Type B pancreatic cell (in vitro differentiated cells): Measurements from ENCODE around the gene TP53INP2. TPM values are rescaled to one million over a fixed set of nuclear protein-coding genes. Genes with fewer than 3 reads are reported as not detected.
"Not testable (repeated sequence)": the region's sequence is repeated elsewhere in the genome, so short reads cannot be mapped to it uniquely, and the experiment has no call there.

ENCODE experiments used
- DNase-seq: peaks from one replicate; pipeline ENCODE4 v3.0.0; 2021; ENCODE audit warnings: mixed read lengths; ENCODE audit not compliant: unreplicated experiment; ENCODE audit errors: extremely low spot score
- H3K27ac Mint-ChIP-seq: 2 replicates; pipeline ENCODE4 v1.8.0; 2021; ENCODE audit warnings: mild to moderate bottlenecking, mixed read lengths
- H3K27me3 Mint-ChIP-seq: 2 replicates; pipeline ENCODE4 v1.8.0; 2021; ENCODE audit warnings: mixed read lengths
- H3K36me3 Mint-ChIP-seq: 2 replicates; pipeline ENCODE4 v1.8.0; 2021; ENCODE audit warnings: mixed read lengths
- H3K4me1 Mint-ChIP-seq: one replicate; pipeline ENCODE4 v1.8.0; 2021; ENCODE audit warnings: mixed read lengths; ENCODE audit not compliant: unreplicated experiment
- H3K4me3 Mint-ChIP-seq: 2 replicates; pipeline ENCODE4 v1.8.0; 2021; ENCODE audit warnings: mild to moderate bottlenecking, mixed read lengths
- H3K9me3 Mint-ChIP-seq: 2 replicates; pipeline ENCODE4 v1.8.0; 2021; ENCODE audit warnings: mixed read lengths
- total RNA-seq: library from RNA; stranded (reverse); gene quantifications from 2 replicates; pipeline ENCODE4 v1.2.1, GENCODE V29; 2021; ENCODE audit warnings: low replicate concordance
- TF ChIP-seq, protein P1 (sequence below): fragments of 200-600 bp; sonication (generic); conservative IDR thresholded peaks from 2 replicates; pipeline ENCODE4 v1.5.0; 2021; ENCODE audit warnings: antibody characterized with exemption, mild to moderate bottlenecking

Gene TP53INP2
- total RNA-seq, 1 donor from 2014 or later, result 39.6 TPM

DNA sequence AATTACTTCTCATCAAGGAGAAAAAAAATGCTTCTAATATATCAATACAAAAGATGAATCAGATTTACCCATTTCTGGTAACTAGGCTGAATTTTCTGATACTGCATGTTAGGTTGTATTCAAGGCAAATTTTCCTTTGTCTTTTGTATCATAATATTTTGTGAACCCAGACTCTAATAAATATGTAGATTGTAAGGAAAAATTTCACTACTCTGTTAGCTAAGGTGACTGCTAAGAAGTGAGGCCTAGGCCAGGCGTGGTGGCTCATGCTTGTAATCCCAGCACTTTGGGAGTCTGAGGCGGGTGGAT is 12.7 kb downstream of the TP53INP2 start:
- peaks cover 51% of the 10 kb centered on the region for H3K36me3 Mint-ChIP-seq
- no peaks in the 10 kb centered on the region for H3K9me3 Mint-ChIP-seq
- H3K4me3 Mint-ChIP-seq, result no peak overlapping the region
- H3K27me3 Mint-ChIP-seq, result no peaks in the 10 kb centered on the region
- TF ChIP-seq, protein P1, sequence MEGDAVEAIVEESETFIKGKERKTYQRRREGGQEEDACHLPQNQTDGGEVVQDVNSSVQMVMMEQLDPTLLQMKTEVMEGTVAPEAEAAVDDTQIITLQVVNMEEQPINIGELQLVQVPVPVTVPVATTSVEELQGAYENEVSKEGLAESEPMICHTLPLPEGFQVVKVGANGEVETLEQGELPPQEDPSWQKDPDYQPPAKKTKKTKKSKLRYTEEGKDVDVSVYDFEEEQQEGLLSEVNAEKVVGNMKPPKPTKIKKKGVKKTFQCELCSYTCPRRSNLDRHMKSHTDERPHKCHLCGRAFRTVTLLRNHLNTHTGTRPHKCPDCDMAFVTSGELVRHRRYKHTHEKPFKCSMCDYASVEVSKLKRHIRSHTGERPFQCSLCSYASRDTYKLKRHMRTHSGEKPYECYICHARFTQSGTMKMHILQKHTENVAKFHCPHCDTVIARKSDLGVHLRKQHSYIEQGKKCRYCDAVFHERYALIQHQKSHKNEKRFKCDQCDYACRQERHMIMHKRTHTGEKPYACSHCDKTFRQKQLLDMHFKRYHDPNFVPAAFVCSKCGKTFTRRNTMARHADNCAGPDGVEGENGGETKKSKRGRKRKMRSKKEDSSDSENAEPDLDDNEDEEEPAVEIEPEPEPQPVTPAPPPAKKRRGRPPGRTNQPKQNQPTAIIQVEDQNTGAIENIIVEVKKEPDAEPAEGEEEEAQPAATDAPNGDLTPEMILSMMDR, result no peak
- no peak for DNase-seq
- H3K27ac Mint-ChIP-seq, result no peak overlapping the region
- peaks cover 9% of the 10 kb centered on the region for H3K4me1 Mint-ChIP-seq

DNA sequence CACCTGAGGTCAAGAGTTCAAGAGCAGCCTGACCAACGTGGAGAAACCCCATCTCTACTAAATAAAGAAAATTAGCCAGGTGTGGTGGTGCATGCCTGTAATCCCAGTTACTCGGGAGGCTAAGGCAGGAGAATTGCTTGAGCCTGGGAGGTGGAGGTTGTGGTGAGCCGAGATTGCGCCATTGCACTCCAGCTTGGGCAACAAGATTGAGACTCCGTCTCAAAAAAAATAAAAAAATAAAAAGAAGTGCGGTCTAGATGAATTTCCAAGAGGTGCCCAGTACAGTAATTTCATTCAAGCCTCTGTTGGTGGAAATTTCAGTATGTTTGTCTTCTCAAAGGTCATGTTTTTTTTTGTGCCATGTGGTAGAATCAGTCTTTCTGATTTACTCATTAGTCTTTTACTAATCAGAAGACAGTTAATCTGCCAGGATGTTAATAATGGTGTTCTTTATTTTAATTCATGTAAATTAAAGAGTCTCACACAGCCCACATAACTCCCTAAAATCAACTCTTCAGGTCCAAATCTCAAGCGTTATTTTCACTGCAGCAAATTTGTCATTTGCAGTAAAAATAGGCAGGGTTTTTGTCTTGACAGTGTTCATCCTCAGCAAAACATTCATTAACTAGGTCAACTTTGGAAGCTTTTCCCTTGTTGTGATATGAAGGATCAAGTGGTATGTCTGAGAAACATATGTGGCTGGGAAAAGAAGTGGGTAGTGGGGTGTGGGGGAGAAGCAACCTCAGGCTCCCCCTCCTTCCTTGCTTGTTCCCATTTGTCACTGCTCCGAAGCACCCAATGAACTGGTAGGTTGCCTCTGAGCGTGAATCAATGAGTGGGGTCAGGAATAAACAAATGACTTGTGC is 13.3 kb downstream of the TP53INP2 start:
- H3K9me3 Mint-ChIP-seq, result no peaks in the 10 kb centered on the region
- TF ChIP-seq, protein P1, result no peak
- no peak overlapping the region for H3K27ac Mint-ChIP-seq
- H3K4me3 Mint-ChIP-seq, result no peak overlapping the region
- H3K4me1 Mint-ChIP-seq, result peaks cover 9% of the 10 kb centered on the region
- peaks cover 46% of the 10 kb centered on the region for H3K36me3 Mint-ChIP-seq
- no peaks in the 10 kb centered on the region for H3K27me3 Mint-ChIP-seq
- no peak for DNase-seq

DNA sequence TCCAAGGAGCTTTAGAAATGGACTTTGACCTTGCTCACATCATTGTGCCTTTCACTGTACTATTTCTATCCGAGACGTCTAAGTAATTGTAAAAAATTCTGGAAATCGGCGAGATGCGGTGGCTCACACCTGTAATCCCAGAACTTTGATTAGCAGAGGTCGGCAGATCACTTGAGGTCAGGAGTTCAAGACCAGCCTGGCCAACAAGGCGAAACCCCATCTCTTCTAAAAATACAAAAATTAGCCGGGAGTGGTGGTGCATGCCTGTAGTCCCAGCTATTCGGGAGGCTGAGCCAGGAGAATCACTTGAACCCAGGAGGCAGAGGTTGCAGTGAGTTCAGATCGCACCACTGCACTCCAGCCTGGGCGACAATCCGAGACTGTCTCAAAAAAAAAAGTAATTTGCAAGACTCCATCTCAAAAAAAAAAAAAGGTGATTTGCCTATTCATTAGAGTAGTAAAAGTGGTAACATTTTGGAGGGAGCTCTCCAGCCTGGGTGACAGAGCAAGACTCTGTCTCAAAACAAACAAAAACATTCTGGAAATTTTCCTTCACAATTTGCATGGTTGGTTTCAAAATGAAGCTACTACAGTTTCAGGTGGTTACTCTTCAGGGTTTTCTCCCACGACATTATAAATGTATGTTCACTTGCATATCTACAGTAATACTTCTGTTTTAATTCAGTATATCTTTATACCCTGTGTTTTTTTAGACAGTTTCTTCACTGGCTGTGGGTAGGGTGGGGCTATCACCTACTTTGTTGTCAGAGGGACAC is 15.3 kb downstream of the TP53INP2 start:
- H3K27me3 Mint-ChIP-seq, H3K27ac Mint-ChIP-seq, H3K9me3 Mint-ChIP-seq, H3K4me3 Mint-ChIP-seq, H3K4me1 Mint-ChIP-seq, DNase-seq: not testable (repeated sequence)
- peaks cover 45% of the 10 kb centered on the region for H3K36me3 Mint-ChIP-seq

DNA sequence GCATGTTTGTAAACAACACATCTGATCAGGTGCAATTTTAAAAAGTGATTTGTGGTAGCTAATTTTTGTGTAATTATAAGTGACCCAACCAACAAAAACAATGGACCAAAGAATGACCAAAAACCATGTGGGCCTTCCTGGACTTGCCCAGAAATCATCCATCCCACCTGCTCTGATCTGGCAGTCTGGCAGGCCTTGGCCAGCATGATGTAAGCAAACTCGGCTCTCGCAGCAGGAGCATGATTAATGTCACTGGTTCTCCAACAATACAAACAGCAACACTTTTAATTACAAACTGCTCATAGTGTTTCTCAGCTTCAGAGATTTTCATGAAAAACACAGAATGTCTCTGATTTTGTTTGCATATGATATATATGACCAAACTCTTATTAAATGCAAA is 16.1 kb downstream of the TP53INP2 start:
- no peak for DNase-seq
- peaks cover 39% of the 10 kb centered on the region for H3K36me3 Mint-ChIP-seq

DNA sequence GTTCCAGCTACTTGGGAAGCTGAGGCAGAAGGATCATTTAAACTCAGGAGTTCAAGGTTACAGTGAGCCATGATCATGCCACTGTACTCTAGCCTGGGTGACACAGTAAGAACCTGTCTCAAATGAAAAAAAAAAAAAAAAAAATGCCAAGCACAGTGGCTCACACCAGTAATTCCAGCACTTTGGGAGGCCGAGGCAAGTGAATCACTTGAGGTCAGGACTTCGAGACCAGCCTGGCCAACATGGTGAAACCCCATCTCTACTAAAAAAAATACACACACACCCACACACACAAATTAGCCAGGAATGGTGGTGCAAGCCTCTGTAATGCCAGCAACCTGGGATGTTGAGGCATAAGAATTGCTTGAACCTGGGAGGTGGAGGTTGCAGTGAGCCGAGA is 18.4 kb downstream of the TP53INP2 start:
- H3K27me3 Mint-ChIP-seq, H3K9me3 Mint-ChIP-seq, H3K27ac Mint-ChIP-seq, H3K4me3 Mint-ChIP-seq, H3K4me1 Mint-ChIP-seq, DNase-seq: not testable (repeated sequence)
- peaks cover 50% of the 10 kb centered on the region for H3K36me3 Mint-ChIP-seq

More for the DNA sequence above, 16.1 kb downstream of the TP53INP2 start:
- H3K9me3 Mint-ChIP-seq, result no peaks in the 10 kb centered on the region
- no peak overlapping the region for H3K27ac Mint-ChIP-seq
- TF ChIP-seq, protein P1, result no peak
- no peaks in the 10 kb centered on the region for H3K27me3 Mint-ChIP-seq
- H3K4me3 Mint-ChIP-seq, result no peak overlapping the region
- no peaks in the 10 kb centered on the region for H3K4me1 Mint-ChIP-seq

DNA sequence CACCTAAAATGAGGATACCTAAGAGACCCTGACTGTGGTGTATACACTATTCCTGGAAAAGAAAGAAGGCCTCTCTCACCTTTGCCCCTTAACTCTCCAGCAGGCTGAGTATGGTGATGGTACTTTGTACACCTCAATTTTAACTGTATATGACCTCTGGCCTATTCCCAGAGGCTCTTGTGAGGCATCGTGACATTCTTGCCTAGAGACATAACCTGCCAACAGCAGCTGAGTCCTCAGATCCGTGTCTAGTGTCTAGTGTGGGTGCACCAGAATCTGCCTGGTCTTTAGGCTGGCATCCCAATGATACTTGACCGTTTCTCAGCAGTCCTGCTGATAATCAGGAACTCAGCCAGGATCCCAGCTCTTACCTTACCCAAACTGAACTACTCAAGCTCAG is 20.0 kb downstream of the TP53INP2 start:
- Mint-ChIP-seq H3K27ac (no peak overlapping the region), H3K9me3 (no peaks in the 10 kb centered on the region), H3K27me3 (no peaks in the 10 kb centered on the region), H3K36me3 (peaks cover 39% of the 10 kb centered on the region), H3K4me1 (no peaks in the 10 kb centered on the region), H3K4me3 (no peak overlapping the region)
- DNase-seq, result no peak
- TF ChIP-seq, protein P1, result no peak
